RWPE1 (cell line): ENCODE data around the gene HMCN2.

Experiments
- CTCF ChIA-PET: fragments of 350-600 bp; sonication (Branson Sonifier 250); formaldehyde crosslinking; extraction: SDS; loops from one replicate; lab custom pipeline; 2021; lab: Yijun Ruan, JAX
- POLR2A ChIA-PET: fragments of 400-600 bp; formaldehyde crosslinking; extraction: SDS; loops from one replicate; lab custom pipeline; 2020; ENCODE audit warnings: antibody characterized with exemption; ENCODE audit not compliant: low non-redundant PET; lab: Yijun Ruan, JAX
- DNase-seq: peaks from one replicate; pipeline ENCODE4 v3.0.0; 2012; ENCODE audit warnings: low spot score
- H3K27ac ChIP-seq: fragments of 450-650 bp; 2 replicates; pipeline ENCODE4 v1.5.1; 2017
- CTCF ChIP-seq: fragments of 450-650 bp; conservative IDR thresholded peaks from 2 replicates; pipeline ENCODE4 v1.5.1; 2017; ENCODE audit warnings: low read depth, mild to moderate bottlenecking

HMCN2 gene

GRCh38 chr9:130444565-130445221, 179.1 kb downstream of the HMCN2 start, which contains the start of gene ASS1:
Gene ASS1 (plus strand): TSS chr9:130444961. CDS start chr9:130452229, 7,268 bp downstream.
- peak; percentile 80 for DNase-seq
- POLR2A ChIA-PET = no interaction called here
- H3K27ac ChIP-seq = peak within 1 kb of the TSS; percentile 99
- no peak for TF ChIP-seq CTCF
- CTCF ChIA-PET = interaction anchor here (1.4 kb wide), 1 partner anchor 18 kb away, joined by 3 read pairs; no protein-coding TSS in a partner anchor

DNA sequence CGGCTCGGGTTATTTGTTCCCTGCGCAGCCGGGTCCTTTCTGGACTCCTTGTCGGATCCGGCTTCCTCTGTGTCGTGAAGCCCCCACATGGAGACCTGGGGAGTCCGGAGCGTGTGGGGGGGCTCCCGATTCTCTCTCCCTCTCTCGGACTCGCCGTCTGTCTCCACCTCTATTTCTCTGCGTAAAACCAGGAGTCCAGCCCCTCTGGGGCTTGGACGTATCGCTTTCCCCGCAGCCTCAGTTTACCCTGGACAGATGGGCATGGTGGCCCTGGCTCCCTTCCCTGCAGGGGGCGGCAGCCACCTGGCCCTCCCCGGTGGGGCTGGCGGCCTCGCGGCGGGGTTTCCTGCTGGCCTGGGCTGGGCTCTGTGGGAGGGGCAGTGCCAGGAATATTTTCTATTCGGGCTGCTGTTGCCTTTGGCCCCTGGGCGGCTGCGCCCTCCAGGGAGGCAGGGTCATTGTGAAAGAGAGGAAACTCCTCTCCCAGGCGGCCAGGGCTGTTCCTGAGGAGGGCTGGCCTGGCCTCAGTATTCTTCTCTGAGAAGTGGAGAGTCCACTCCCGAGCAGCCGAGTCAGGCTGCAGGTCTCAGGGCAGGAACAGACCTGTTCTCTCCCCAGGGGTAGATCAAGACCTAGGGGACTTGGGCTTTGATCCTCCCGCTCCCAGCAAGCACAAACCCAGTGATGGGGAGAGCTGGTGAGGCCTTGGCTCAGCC, 179.9 kb downstream of the HMCN2 start:
- ChIA-PET CTCF (interaction anchor here (2.1 kb wide), 1 partner anchor 15 kb away, joined by 9 read pairs; no protein-coding TSS in a partner anchor), POLR2A (interaction anchor here (0.6 kb wide), 2 partner anchors 14 to 140 kb away, joined by 3 read pairs; no protein-coding TSS in a partner anchor)
- DNase-seq = peak; percentile 75
- TF ChIP-seq CTCF = peak; percentile 34
- peak overlapping the region; percentile 99 for H3K27ac ChIP-seq

DNA sequence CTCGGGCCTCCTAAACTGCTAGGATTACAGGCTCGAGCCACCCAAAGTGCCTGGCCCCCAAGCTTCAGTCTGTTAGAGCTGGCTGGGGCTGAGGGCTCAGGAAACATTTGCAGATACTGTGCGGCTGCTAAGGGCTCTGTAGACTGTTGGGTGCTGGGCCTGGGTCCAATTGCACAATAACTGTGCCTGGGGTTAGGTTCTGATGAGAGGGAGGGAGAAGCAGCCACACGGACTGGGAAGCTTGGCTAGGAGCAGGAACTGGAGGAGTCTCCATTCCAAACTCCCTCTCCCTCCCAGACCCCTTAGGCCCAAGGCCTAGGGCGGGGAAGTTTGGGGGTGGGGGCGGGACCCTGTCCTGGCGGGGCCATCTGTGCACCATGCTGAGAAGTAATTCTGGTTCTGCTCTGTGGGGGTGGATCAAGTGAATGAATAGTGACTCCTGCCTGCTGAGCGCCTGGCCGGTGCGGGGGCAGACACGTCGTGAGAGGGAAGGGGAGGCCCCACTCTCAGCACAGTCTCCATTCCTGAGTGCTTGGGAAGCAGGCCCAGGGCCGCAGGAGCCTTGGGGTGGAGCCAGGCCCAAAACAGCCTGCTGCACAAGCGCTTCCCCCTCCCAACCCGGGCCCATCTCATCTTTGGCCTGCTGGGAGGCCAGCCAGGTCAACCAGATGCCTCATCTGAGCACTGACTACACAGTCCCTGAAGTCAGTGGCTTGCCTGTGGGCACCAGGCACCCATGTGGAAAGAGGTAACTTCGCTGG, 180.7 kb downstream of the HMCN2 start:
- no peak for TF ChIP-seq CTCF
- DNase-seq = peak; percentile 85
- CTCF ChIA-PET = interaction anchor here (0.6 to 2.1 kb wide), 4 partner anchors 14 to 222 kb away, joined by 3 to 9 read pairs (median 4); no protein-coding TSS in a partner anchor
- H3K27ac ChIP-seq = peak overlapping the region; percentile 99
- POLR2A ChIA-PET = interaction anchor here (0.6 kb wide), 2 partner anchors 13 to 140 kb away, joined by 3 read pairs; no protein-coding TSS in a partner anchor

DNA sequence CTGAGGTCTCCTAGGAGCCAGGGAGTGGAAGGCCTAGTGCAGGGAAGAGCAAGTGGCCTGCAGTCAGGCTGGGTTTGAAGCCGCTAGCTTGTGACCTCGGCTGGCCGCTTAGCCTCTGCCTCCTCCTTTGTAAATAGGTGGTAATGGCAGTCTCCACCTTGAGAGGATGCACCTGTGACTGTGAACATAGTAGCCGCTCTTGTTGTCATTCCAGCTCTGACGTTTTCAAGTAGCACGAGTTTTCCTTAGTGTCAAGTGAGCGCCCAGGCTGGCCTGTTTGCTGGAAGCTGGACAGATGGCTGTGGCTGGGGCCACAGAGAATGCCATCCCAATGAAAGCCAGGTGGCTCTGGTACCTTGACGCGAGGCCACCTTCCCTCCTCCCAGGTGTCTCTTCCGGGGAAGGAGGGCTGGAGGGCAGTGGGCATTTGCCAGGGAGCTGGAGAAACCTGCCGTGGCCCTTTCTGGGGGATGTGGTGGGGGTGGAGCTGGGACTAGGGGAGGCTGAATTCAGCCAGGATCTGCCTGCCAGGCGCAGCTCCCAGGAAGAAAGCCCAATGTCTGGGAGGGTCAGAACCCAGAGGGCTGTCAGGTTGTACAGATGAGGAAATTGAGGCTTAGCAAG, 181.7 kb downstream of the HMCN2 start:
- ChIA-PET POLR2A (interaction anchor here (0.6 kb wide), 1 partner anchor 379 kb away, joined by 4 read pairs; no protein-coding TSS in a partner anchor), CTCF (interaction anchor here (0.5 to 2.1 kb wide), 4 partner anchors 13 to 221 kb away, joined by 3 to 9 read pairs (median 4); no protein-coding TSS in a partner anchor)

GRCh38 chr9:130448035-130448624, 182.6 kb downstream of the HMCN2 start:
- peak overlapping the region; percentile 99 for H3K27ac ChIP-seq
- ChIA-PET CTCF (interaction anchor here (0.5 to 1.0 kb wide), 4 partner anchors 50 to 245 kb away, joined by 3 to 5 read pairs (median 3); partner anchors contain the start of gene EXOSC2), POLR2A (interaction anchor here (0.6 kb wide), 1 partner anchor 380 kb away, joined by 4 read pairs; no protein-coding TSS in a partner anchor)
- no peak for TF ChIP-seq CTCF
- no peak for DNase-seq

More for the DNA sequence above, 181.7 kb downstream of the HMCN2 start:
- peak overlapping the region; percentile 99 for H3K27ac ChIP-seq
- TF ChIP-seq CTCF = no peak
- DNase-seq = no peak
